ENCODE data around the gene AP1AR. TPM values are rescaled to one million over a fixed set of nuclear protein-coding genes. Genes with fewer than 3 reads are reported as not detected.
A peak's percentile ranks its signal among the peaks of the same experiment; 100 is the strongest.

Gene AP1AR
- total RNA-seq, 4 donors from 2014 or later: 16.8 to 20.1 (median 19.6) TPM

DNA sequence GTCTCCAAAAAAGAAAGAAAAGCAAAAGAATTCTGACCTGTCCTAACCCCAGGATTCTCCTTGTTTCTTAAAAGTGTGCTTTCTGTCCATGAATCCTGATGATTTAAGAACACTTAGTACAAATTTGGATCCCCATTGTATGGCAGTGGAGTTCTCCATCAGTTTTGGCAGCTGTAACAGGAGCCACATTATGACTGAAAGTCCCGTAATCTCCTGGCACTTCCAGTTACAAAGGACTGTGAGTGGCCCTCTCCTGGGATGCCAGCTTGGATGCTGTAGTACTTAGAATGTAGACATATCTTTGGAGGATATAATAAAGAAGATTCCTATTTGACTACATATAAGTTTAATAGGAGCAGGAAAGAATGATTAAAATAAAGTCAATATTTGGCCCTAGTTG, 20.6 kb downstream of the AP1AR start:
- Histone ChIP-seq H3K4me3 (no peak overlapping the region), H3K27me3 (no peaks in the 10 kb centered on the region), H3K27ac (no peak overlapping the region), H3K36me3 (peaks cover 0 to 5% (median 0%) of the 10 kb centered on the region in 3 donors), H3K9me3 (no peaks in the 10 kb centered on the region), H3K4me1 (peaks cover 0 to 10% (median 0%) of the 10 kb centered on the region in 4 donors)
- 77 to 90% methylated on average over 1 of the region's 1 CpG for WGBS, 2 donors
- TF ChIP-seq EP300 (IDR thresholded peaks at IDR 0.05) (no peak), POLR2A (IDR thresholded peaks at IDR 0.05) (no peak)
- TF ChIP-seq, protein P1, sequence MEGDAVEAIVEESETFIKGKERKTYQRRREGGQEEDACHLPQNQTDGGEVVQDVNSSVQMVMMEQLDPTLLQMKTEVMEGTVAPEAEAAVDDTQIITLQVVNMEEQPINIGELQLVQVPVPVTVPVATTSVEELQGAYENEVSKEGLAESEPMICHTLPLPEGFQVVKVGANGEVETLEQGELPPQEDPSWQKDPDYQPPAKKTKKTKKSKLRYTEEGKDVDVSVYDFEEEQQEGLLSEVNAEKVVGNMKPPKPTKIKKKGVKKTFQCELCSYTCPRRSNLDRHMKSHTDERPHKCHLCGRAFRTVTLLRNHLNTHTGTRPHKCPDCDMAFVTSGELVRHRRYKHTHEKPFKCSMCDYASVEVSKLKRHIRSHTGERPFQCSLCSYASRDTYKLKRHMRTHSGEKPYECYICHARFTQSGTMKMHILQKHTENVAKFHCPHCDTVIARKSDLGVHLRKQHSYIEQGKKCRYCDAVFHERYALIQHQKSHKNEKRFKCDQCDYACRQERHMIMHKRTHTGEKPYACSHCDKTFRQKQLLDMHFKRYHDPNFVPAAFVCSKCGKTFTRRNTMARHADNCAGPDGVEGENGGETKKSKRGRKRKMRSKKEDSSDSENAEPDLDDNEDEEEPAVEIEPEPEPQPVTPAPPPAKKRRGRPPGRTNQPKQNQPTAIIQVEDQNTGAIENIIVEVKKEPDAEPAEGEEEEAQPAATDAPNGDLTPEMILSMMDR (IDR thresholded peaks at IDR 0.05): no peak
- no peak for DNase-seq (ENCODE audit: low spot score in 2 of 2)

DNA sequence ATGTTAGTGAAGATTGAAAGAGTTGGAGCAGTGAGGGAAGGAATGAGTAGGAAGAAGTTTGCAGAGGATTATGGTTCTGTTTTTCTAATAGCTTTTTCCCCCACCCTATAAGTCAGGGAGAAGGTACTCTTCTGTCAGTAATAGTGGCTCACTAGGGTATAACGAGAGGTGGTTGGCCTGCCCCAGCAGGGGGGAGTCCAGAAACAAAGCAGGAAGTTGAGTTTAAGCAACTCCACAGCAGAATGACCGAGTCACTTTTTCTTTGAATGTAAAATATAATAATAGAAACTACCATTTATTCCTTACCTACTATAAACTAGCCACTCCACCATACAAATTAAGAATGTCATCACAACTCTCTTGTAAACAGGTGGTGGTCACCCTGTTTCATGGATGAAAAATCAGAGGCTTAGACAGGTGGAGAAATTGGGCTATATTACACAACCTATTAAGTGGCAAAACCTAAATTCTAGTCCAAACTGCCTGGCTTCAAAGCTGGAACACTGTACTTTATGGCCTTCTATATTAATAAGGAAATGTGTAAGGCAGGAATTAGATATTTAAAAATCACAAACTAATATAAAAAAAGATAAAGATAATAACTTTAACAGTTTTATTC, 21.9 kb downstream of the AP1AR start:
- WGBS, 2 donors: 47 to 64% methylated on average over 2 of the region's 2 CpGs

DNA sequence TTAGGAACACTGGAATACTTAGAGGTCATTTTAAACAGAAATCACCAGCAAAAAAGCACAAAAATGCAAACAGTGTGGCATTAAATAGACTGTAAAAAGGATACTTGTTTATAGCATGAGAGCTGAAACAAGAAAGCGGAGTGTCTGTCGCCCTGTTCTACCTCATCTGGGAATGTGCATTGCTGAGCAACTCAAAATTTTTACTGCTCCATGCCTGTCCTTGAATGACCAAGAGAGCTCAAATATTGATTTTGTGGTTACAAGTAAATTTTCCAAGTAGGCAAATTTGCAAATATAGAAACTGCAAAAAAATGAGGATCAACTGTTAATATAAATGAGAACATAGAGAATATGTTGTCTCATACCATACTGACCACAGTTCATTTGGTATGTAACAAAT, 25.5 kb downstream of the AP1AR start:
- H3K27me3 ChIP-seq: no peaks in the 10 kb centered on the region
- WGBS, 2 donors: 91 to 97% methylated on average over 2 of the region's 2 CpGs
- no peaks in the 10 kb centered on the region for H3K9me3 ChIP-seq
- no peak overlapping the region for H3K4me3 ChIP-seq
- TF ChIP-seq, protein P1 (IDR thresholded peaks at IDR 0.05): no peak
- TF ChIP-seq EP300 (IDR thresholded peaks at IDR 0.05): no peak
- no peak for TF ChIP-seq POLR2A (IDR thresholded peaks at IDR 0.05)
- no peak overlapping the region for H3K27ac ChIP-seq
- DNase-seq (ENCODE audit: low spot score in 2 of 2): no peak
- H3K36me3 ChIP-seq: peaks cover 0 to 32% (median 2%) of the 10 kb centered on the region in 3 donors
- no peaks in the 10 kb centered on the region for H3K4me1 ChIP-seq

More for the DNA sequence above, 21.9 kb downstream of the AP1AR start:
- Histone ChIP-seq H3K9me3 (no peaks in the 10 kb centered on the region), H3K27me3 (no peaks in the 10 kb centered on the region), H3K4me3 (no peak overlapping the region), H3K36me3 (peaks cover 0 to 7% (median 2%) of the 10 kb centered on the region in 3 donors), H3K4me1 (peaks cover 0 to 10% (median 0%) of the 10 kb centered on the region in 4 donors), H3K27ac (no peak overlapping the region)
- no peak for TF ChIP-seq EP300 (IDR thresholded peaks at IDR 0.05)
- TF ChIP-seq, protein P1 (IDR thresholded peaks at IDR 0.05): no peak
- no peak for TF ChIP-seq POLR2A (IDR thresholded peaks at IDR 0.05)
- no peak for DNase-seq (ENCODE audit: low spot score in 2 of 2)

DNA sequence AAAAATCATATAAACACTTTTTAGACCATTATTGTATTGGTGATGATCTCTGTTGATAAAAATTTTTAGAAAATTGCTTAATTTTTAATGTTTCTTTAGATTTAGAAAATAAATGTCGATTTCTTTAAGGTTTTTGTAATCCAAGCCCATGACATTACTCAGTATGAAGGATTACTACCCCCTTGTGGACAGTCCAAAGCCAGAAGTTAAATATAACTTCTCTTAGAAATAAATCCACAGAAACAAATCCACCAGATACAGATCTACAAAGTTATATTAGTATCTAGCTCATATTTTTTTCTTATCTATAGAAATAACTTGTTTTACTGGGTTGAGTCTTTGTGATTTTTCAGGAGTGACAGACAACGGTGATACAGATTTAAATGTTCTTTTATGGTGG, 35.2 kb downstream of the AP1AR start:
- 71% methylated on average over 2 of the region's 2 CpGs for WGBS, 2 donors
- TF ChIP-seq, protein P1 (IDR thresholded peaks at IDR 0.05): peak in 3 of 5 experiments; percentile 11 to 39 (median 27)
- TF ChIP-seq EP300 (IDR thresholded peaks at IDR 0.05) (no peak), POLR2A (IDR thresholded peaks at IDR 0.05) (no peak)
- Histone ChIP-seq H3K4me3 (no peak overlapping the region), H3K9me3 (no peaks in the 10 kb centered on the region), H3K27me3 (no peaks in the 10 kb centered on the region), H3K4me1 (no peaks in the 10 kb centered on the region), H3K36me3 (peaks cover 0 to 15% (median 0%) of the 10 kb centered on the region in 3 donors), H3K27ac (no peak overlapping the region)
- no peak for DNase-seq (ENCODE audit: low spot score in 2 of 2)

DNA sequence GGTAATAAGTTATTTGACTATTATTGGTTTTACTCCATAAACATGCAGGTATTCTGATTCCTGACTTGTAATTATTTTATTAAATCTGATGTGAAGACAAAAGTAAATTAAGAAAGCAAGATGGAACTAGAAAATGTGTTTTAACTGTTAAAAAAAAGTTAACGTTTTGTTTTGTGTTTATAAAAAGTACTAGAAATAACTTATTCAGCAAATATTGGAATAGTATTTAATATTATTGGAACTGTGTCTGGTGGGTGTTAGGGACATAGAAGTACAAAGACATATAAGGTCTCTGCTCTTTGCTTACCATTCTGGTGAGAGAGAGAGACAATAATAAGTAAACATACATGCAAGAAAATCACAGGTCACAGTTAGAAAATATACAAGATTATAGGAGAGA, 38.5 kb downstream of the AP1AR start:
- Histone ChIP-seq H3K27me3 (no peaks in the 10 kb centered on the region), H3K27ac (no peak overlapping the region), H3K4me3 (no peak overlapping the region), H3K9me3 (no peaks in the 10 kb centered on the region), H3K4me1 (no peaks in the 10 kb centered on the region), H3K36me3 (peaks cover 0 to 10% (median 0%) of the 10 kb centered on the region in 3 donors)
- TF ChIP-seq, protein P1 (IDR thresholded peaks at IDR 0.05): no peak
- TF ChIP-seq POLR2A (IDR thresholded peaks at IDR 0.05) (no peak), EP300 (IDR thresholded peaks at IDR 0.05) (no peak)
- no peak for DNase-seq (ENCODE audit: low spot score in 2 of 2)
- WGBS, 2 donors: 87 to 88% methylated on average over 1 of the region's 1 CpG

All from tibial nerve (tissue), 4 donors.